ENCODE results near the gene MAPK14.

Gene MAPK14

GRCh38 chr6:36068586-36068985 lies 41.0 kb downstream of the MAPK14 start:
- TF ChIP-seq CTCF (IDR thresholded peaks at IDR 0.05; ENCODE audit: low read length): no peak
- TF ChIP-seq EZH2 (IDR thresholded peaks at IDR 0.05; ENCODE audit: borderline replicate concordance, low read length): no peak
- H3K9me3 ChIP-seq (ENCODE audit: low read length): no peaks in the 10 kb centered on the region
- no peaks in the 10 kb centered on the region for H4K20me1 ChIP-seq (ENCODE audit: insufficient read depth, low read length)

GRCh38 chr6:36069573-36069972 lies 42.0 kb downstream of the MAPK14 start:
- H3K9me2 ChIP-seq (ENCODE audit: low read depth, low read length): no peaks in the 10 kb centered on the region
- no peaks in the 10 kb centered on the region for H3K9me3 ChIP-seq (ENCODE audit: low read length)
- no peaks in the 10 kb centered on the region for H3F3A ChIP-seq (ENCODE audit: insufficient read depth, low read length)
- no peaks in the 10 kb centered on the region for H3K27me3 ChIP-seq (ENCODE audit: insufficient read depth, low read length)
- no peaks in the 10 kb centered on the region for H4K20me1 ChIP-seq (ENCODE audit: insufficient read depth, low read length)
- no peaks in the 10 kb centered on the region for H3K4me1 ChIP-seq (ENCODE audit: insufficient read depth, low read length, severe bottlenecking)
- no peak overlapping the region for H3K4me3 ChIP-seq (ENCODE audit: low read depth, low read length, poor library complexity, severe bottlenecking)
- H3K36me3 ChIP-seq (ENCODE audit: insufficient read depth, low read length): peaks cover 14% of the 10 kb centered on the region; the same call in 1 of the 2 replicates
- no peak overlapping the region for H3K4me2 ChIP-seq (ENCODE audit: low read length)
- H2AFZ ChIP-seq (ENCODE audit: low read length): no peak overlapping the region
- TF ChIP-seq EZH2 (IDR thresholded peaks at IDR 0.05; ENCODE audit: borderline replicate concordance, low read length): no peak
- TF ChIP-seq CTCF (IDR thresholded peaks at IDR 0.05; ENCODE audit: low read length): no peak
- no peak overlapping the region for H3K27ac ChIP-seq (ENCODE audit: low read depth, low read length, poor library complexity, severe bottlenecking)
- peaks cover 16% of the 10 kb centered on the region; the same call in 1 of the 2 replicates for H3K79me2 ChIP-seq (ENCODE audit: insufficient read depth, low read length)
- H3K9ac ChIP-seq (ENCODE audit: low read length): no peak overlapping the region

More at GRCh38 chr6:36068586-36068985, 41.0 kb downstream of the MAPK14 start:
- Histone ChIP-seq H3K4me3 (ENCODE audit: low read depth, low read length, poor library complexity, severe bottlenecking) (no peak overlapping the region), H3K4me2 (ENCODE audit: low read length) (no peak overlapping the region), H3K36me3 (ENCODE audit: insufficient read depth, low read length) (peaks cover 10% of the 10 kb centered on the region; the same call in 1 of the 2 replicates), H3K27ac (ENCODE audit: low read depth, low read length, poor library complexity, severe bottlenecking) (no peak overlapping the region), H3K79me2 (ENCODE audit: insufficient read depth, low read length) (peaks cover 16% of the 10 kb centered on the region; the same call in 1 of the 2 replicates), H3K9ac (ENCODE audit: low read length) (no peak overlapping the region), H2AFZ (ENCODE audit: low read length) (no peak overlapping the region), H3K9me2 (ENCODE audit: low read depth, low read length) (no peaks in the 10 kb centered on the region), H3F3A (ENCODE audit: insufficient read depth, low read length) (no peaks in the 10 kb centered on the region), H3K4me1 (ENCODE audit: insufficient read depth, low read length, severe bottlenecking) (no peaks in the 10 kb centered on the region), H3K27me3 (ENCODE audit: insufficient read depth, low read length) (no peaks in the 10 kb centered on the region)

GRCh38 chr6:36070252-36070651 lies 42.6 kb downstream of the MAPK14 start:
- no peaks in the 10 kb centered on the region for H3K9me3 ChIP-seq (ENCODE audit: low read length)
- no peaks in the 10 kb centered on the region for H3K27me3 ChIP-seq (ENCODE audit: insufficient read depth, low read length)
- peaks cover 16% of the 10 kb centered on the region; the same call in 1 of the 2 replicates for H3K79me2 ChIP-seq (ENCODE audit: insufficient read depth, low read length)
- no peaks in the 10 kb centered on the region for H3K9me2 ChIP-seq (ENCODE audit: low read depth, low read length)
- H3K27ac ChIP-seq (ENCODE audit: low read depth, low read length, poor library complexity, severe bottlenecking): no peak overlapping the region
- no peak overlapping the region for H3K4me2 ChIP-seq (ENCODE audit: low read length)
- TF ChIP-seq CTCF (IDR thresholded peaks at IDR 0.05; ENCODE audit: low read length): no peak
- no peak for TF ChIP-seq EZH2 (IDR thresholded peaks at IDR 0.05; ENCODE audit: borderline replicate concordance, low read length)
- H3K9ac ChIP-seq (ENCODE audit: low read length): no peak overlapping the region
- no peaks in the 10 kb centered on the region for H4K20me1 ChIP-seq (ENCODE audit: insufficient read depth, low read length)
- H2AFZ ChIP-seq (ENCODE audit: low read length): no peak overlapping the region
- H3K36me3 ChIP-seq (ENCODE audit: insufficient read depth, low read length): peaks cover 14% of the 10 kb centered on the region; the same call in 1 of the 2 replicates
- H3K4me3 ChIP-seq (ENCODE audit: low read depth, low read length, poor library complexity, severe bottlenecking): no peak overlapping the region
- no peaks in the 10 kb centered on the region for H3K4me1 ChIP-seq (ENCODE audit: insufficient read depth, low read length, severe bottlenecking)
- H3F3A ChIP-seq (ENCODE audit: insufficient read depth, low read length): no peaks in the 10 kb centered on the region
